IPS-NIHi7 (cell line): Measurements from ENCODE around the gene CORIN.

Source experiments
- DNase-seq: peaks from one replicate; pipeline ENCODE4 v3.0.0; 2012; ENCODE audit warnings: mixed read lengths; ENCODE audit errors: extremely low spot score

The CORIN gene

DNA sequence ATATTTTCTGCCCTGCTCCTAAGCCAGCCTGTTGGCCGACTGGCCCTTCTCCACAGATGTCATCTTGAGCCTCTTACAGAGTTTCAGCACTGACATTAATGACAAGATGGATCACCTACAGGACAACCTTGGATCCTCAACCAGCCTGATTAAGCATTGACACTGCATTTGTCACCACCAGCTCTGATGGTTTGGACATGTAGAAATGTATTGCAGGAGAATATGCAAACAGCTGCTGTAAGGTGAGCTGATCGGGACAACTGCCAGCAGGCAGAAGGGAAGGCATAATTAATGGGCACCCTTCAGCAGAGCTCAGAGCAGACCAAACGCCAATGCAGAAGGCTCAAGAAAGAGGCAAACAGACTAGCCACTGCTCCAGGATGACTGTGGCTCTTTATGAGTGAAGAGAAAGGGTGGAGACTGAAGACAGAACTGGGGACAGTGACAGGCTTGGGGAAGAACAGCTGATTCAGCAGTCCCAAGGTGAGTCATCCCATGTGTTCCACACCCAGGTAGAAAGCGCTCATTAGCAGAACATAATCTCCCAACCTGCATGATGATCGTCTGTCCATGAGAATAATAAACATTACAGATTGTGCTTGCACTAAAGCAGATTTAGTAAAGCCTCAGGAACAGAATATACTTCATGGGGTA lies 6.7 kb downstream of the CORIN start:
- DNase-seq, result no peak

DNA sequence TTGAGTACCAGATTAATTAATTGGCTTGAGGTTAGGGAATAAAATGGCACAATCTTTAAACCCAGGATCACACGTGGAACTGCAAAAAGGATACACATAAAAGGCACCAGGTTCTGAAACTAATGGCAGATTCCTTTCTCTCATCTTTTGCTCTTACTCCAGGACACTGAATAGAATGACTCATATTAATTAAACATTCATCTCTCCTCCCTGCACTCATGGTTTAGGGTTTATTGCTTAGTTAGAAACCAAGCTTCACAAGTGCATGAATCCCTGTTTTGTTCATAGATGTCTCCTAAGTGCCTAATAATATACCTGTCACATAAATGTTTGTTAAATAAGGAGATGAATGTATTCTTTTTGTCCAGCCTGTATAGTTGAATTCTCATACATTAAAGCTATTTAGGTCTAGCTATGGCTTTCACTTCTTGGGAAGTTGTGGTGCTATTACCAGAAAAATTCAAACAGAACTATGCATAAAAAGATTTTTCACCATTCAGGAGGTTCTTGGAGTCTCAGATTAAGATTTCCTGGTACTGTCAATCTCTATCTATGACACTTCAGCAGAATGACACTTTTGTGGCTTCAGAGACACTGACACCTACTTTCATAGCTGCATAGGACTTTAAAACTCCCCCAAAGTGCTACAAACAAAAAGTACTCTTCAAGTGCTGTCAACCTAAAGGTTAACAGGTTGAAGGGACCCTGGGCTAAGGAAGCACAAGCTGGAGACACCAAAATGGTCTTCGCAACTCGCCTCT lies 7.4 kb downstream of the CORIN start:
- no peak for DNase-seq

DNA sequence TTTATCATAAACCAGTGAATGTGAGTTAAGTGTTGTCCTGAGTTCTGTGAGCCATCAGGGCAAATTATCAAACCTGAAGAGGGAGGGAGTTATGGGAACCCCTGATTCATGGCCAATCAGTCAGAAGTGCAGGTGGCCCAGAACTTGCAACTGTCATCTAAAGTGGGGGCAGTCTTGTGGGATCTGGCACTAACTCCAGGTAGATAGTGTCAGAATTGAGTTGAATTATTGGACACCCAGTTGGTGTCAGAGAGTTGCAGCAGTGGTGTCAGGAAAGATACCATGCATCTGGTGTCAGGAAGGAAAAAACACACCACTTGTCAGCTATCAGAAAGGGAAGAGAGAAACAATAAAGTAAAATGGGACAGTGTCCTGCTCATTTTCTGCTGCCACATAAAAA lies 8.4 kb downstream of the CORIN start:
- no peak for DNase-seq

DNA sequence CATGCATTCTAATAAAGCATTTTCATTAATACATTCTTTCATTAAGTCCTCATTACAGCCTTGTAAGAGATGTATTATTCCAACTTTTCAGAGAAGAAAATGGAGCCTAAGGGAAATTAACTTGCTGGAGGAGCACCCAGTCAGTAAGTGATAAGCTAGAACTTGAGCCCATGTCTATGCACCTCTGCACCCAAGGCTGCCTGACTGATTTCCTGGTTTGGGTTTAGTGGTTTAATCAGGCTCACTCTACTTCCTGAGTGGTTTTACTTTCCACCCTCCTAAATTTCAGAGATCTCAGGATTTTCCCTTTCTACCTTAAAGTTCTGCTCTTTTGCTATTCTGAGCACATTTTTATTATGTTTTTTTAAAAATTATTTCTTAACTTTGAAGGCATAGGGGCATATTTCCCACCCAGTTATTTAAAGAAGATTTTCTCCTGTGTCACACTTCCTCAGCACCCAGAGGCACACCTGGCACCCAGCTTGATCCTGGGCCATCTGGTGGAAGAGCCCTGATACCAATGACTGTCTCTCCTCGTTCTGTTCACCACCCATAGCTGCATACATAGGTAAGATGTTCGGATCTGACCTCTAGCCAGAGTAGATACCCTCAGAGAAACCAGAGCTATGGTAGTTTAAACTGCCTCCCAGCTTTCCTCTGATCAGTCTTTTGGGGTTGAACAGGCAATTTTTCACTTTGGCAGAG lies 10.4 kb downstream of the CORIN start:
- no peak for DNase-seq

- no peak for DNase-seq
These were observed 13.0 kb downstream of the CORIN start for GRCh38 chr4:47824840-47825239.

GRCh38 chr4:47819178-47819577 lies 18.7 kb downstream of the CORIN start:
- DNase-seq, result no peak

GRCh38 chr4:47817275-47817674 lies 20.6 kb downstream of the CORIN start:
- no peak for DNase-seq

DNA sequence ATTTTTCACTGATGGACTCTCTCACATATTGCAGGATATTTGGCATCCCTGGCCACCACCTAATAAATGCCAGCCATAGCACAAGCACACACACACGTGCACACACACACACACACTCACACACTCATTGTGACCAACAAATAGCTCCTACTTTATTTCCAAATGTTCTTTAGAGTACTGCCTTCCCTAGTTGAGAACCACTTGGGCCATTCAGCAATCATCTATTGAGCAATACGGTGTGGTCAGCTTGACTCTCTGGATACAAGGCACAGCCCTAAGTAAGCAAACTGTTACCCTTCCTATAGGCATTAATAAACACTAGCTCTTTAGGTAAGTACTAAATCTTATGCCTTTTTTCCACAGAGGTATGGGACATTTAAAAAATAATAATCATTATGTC lies 21.1 kb downstream of the CORIN start:
- no peak for DNase-seq

DNA sequence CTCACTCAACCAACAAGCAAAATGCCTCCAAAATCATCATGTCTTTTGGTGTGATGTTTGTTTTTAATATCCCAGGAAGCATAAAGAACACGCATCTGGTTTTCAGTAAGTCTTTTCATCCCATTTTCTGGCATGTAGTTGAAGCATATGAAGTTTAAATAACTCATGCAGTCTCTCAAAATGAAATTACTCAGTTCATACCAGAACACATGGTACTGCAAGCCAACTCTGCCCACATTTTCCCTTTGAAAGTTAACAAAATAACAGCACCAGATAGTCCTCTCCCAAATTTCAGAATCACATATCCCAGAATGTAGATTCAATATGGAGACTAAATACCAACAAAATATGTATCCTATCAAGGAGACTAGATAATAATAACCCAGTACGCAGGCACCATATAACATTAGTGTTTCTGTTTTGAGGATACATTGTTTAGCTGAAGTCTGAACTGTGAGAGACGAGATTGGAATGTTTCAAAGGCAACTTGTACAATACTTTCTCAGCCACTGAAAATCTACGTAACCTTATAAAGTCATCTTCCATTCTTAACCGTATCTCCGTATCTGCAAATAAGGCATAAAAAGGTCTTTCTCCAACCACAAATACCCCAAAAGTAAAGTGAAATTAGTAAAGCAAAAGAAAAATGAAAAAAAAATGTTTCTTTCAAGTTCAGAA lies 23.1 kb downstream of the CORIN start:
- no peak for DNase-seq

DNA sequence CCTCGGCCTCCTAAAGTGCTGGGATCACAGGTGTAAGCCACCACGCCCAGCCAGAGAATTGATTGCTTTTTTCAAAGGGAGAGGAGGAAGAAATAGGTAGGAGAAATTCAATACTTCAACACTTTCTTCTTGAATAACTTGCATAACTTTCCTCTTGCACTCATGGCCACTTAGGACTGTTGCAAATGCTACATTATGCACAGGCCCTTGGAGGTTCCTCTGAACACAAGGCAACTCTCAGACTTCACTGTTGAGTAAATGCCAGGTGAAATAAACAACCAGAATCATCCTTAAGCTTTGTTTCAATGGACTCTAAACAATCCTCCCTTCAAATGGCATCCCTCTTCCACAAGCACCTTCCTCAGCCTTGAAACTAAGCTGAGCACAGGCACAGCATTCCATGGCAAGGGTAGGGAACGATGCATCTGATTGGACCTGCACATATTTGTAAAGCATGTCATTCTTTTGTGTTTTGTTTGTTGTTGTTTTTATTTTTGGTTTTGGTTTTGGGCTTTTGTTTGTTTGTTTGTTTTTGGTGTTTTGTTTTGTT lies 28.1 kb downstream of the CORIN start:
- DNase-seq, result no peak

DNA sequence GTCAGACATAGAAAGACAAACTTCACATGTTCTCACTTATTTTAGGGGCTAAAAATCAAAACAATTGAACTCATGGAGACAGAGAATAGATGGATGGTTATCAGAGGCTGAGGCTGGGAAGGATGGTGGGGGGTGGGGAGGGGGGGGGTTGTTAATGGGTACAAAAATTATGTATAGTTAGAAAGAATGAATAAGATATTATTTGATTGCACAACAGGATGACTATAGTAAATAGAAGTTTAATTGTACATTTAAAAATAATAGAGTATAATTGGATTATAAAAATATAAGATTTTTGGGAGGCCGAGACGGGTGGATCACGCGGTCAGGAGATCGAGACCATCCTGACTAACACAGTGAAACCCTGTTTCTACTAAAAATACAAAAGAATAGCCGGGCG lies 33.3 kb downstream of the CORIN start:
- no peak for DNase-seq

- DNase-seq, result no peak
These were observed 36.3 kb downstream of the CORIN start for GRCh38 chr4:47801481-47802002.

DNA sequence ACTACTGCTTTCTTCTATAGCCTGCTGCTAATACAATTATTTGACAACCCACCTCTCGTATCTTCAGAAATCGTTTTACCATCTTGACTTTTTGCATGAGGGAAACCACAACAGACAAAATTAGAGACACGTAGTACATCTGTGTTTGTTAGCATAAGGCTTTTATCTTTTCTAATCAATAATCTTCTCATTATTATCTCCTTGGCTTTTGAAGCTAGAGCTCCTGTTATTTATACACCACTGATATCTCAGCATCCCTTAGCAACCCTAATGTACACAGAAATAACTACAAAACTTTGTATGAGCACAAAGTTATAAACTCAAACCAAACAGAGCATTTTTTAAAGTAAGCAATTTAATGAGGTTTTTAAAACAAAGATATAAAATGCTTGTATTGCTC lies 39.7 kb downstream of the CORIN start:
- no peak for DNase-seq

- DNase-seq, result no peak
These were observed 45.9 kb downstream of the CORIN start for GRCh38 chr4:47791965-47792364.

- no peak for DNase-seq
These were observed 47.8 kb downstream of the CORIN start for GRCh38 chr4:47790105-47790504.

DNA sequence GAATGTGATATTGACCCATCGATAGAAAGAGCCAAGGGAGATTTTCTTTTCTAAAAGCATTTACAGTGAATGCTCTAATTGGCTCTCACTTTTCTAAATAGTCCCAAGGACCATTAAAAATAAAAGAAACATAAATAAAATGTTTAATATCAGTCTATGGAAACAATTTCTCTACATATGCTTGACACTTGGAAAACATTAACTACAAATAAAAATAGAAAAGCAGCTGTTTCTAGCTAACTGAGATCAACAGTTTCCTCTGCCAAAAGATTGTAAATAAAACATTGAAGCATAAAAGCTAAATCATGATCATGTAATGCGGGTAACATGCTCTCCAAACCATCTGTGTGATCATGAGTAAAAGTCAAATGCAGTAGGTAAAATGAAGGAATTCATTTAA lies 49.7 kb downstream of the CORIN start:
- DNase-seq, result no peak

GRCh38 chr4:47786958-47787370 lies 50.9 kb downstream of the CORIN start:
- no peak for DNase-seq

DNA sequence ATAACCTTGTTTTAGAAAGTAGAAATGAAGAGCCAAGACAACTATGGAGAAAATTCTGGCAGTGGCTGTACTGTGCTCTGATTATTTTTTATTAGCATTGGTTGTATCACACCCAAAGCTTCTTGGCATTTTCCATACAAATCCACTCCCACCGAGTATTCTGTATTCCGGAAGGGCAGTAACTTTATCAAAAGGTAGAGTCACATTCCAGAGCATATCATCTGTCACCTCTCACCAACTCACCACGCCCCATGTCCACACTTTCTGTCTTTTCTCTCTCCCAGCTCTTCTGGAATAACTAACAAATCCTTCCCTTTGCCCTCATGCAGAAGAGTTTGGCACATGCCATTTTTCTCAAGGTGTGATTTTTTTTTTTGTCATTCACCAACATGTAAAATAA lies 52.7 kb downstream of the CORIN start:
- DNase-seq, result no peak

DNA sequence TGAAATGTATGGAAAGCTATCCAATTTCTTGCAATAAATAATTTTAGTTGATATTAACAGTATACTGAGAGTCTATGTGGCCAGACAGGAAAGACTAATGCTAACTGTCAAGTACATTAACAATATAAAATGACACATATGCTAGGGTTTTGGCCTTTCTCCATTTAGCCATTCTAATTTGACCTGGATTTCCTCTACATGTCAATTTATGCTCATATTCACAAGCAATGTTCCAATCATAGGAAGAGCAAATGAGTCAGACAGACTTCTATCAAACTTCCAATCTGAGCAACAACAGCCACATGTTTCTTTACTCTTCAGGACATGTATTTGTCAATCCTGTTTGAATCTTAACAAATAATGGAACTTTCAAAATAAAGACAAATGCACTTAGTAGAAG lies 53.6 kb downstream of the CORIN start:
- no peak for DNase-seq

- no peak for DNase-seq
These were observed 61.5 kb downstream of the CORIN start for GRCh38 chr4:47776353-47776752.

GRCh38 chr4:47774079-47774478 lies 63.8 kb downstream of the CORIN start:
- DNase-seq, result no peak

- DNase-seq, result no peak
These were observed 66.8 kb downstream of the CORIN start for GRCh38 chr4:47771020-47771419.
